Heart right ventricle (tissue), 16 donors: ENCODE data around the gene BLNK. TPM values are rescaled to one million over a fixed set of nuclear protein-coding genes. Genes with fewer than 3 reads are reported as not detected.
A peak's percentile ranks its signal among the peaks of the same experiment; 100 is the strongest.

Source experiments
- ATAC-seq, 8 donors: fragments of 200-7000 bp; cut with Tn5 transposase; one replicate each; pipeline ENCODE4 v1.9.1; 2020; ENCODE audit warnings: mild to moderate bottlenecking in 8 of 8, moderate library complexity in 8 of 8, moderate number of reproducible peaks in 1 of 8
- DNase-seq, 2 donors: peaks; one replicate each; pipeline ENCODE4 v3.0.0-alpha.2; 2020
- H3K27ac ChIP-seq, 10 donors: fragments of 200-600 bp; sonication (generic) in 2 of 10; one replicate each; pipeline versions ENCODE4 v1.5.0 to v1.8.0; 2020 to 2022; ENCODE audit warnings: mild to moderate bottlenecking in 3 of 10
- H3K27me3 ChIP-seq, 7 donors: fragments of 200-600 bp; one replicate each; pipeline ENCODE4 v1.8.0; 2021 to 2022; ENCODE audit warnings: mild to moderate bottlenecking in 2 of 7
- H3K36me3 ChIP-seq, 9 donors: fragments of 200-600 bp; sonication (generic) in 1 of 9; one replicate each; pipeline versions ENCODE4 v1.5.0 to v1.8.0; 2020 to 2022; ENCODE audit warnings: mild to moderate bottlenecking in 2 of 9
- H3K4me1 ChIP-seq, 9 donors: fragments of 200-600 bp; sonication (generic) in 1 of 9; one replicate each; pipeline versions ENCODE4 v1.5.0 to v1.8.0; 2020 to 2022; ENCODE audit warnings: mild to moderate bottlenecking in 4 of 9
- H3K4me3 ChIP-seq, 10 donors: fragments of 200-600 bp; sonication (generic) in 2 of 10; one replicate each; pipeline versions ENCODE4 v1.5.0 to v1.8.0; 2020 to 2022; ENCODE audit warnings: mild to moderate bottlenecking in 7 of 10, moderate library complexity in 2 of 10
- H3K9me3 ChIP-seq, 11 donors: fragments of 200-600 bp in 10 of 11; sonication (generic) in 2 of 11; one replicate each; pipeline versions ENCODE4 v1.5.0 to v1.8.0; 2013 to 2022; ENCODE audit warnings: mild to moderate bottlenecking in 2 of 11, control low read depth in 1 of 11, moderate library complexity in 1 of 11
- WGBS, 2 donors: extraction: QIAGEN DNeasy Blood & Tissue Kit; methylation state at CpG; one replicate each; pipeline ENCODE4 v1.1.7; 2013; ENCODE audit warnings: inconsistent platforms in 1 of 2; 5-methylcytosine and 5-hydroxymethylcytosine counted together
- intact Hi-C, 10 donors: fragments of 100-400 bp; cut with DNase I; formaldehyde crosslinking; loops; one replicate each; pipeline versions ENCODE4 v1.11.1 to v1.14.2; 2022
- long read RNA-seq, 3 donors: library from polyadenylated mRNA; unstranded; transcript quantifications; one replicate each; pipeline ENCODE4 v2.0.0, GENCODE V29; 2020 to 2021
- polyA plus RNA-seq, 2 donors: library from polyadenylated mRNA; stranded (reverse); fragments of 200-250 nt; gene quantifications; one replicate each; pipeline ENCODE4 v1.2.3, GENCODE V29; 2013
- total RNA-seq, 10 donors: library from RNA; stranded (reverse); fragmentation: NEBNext Ultra II Directional in 3 of 10; extraction: Animal tissue kit (Norgen Biotek cat#: 25700) in 3 of 10; gene quantifications; one replicate each; pipeline versions ENCODE4 v1.2.1 to v1.2.4, GENCODE V29; 2021 to 2023
- TF ChIP-seq, protein P1 (sequence below), 9 donors: fragments of 200-600 bp; sonication (generic) in 2 of 9; IDR thresholded peaks; one replicate each; pipeline versions ENCODE4 v1.5.0 to v1.8.0; 2021 to 2022; ENCODE audit warnings: antibody characterized with exemption in 9 of 9, mild to moderate bottlenecking in 5 of 9, moderate library complexity in 1 of 9
- donor health status: Arrhythmogenic right ventricular cardiomyopathy.
- donor health status: ischemic (EF 13 %, LVEDD 7.1; RV severe dilation, severe dysfunction).
- donor health status: healthy with polysubstance abuse.
- donor health status: DM: no; HTN: yes; CAD: no.
- donor health status: DM: no; HTN: no; CAD: no.
- donor health status: ischemic (EF 25% LVEDD 6.9; RV normal size, moderate dysfunction).
- donor health status: ischemic (EF 25% LVEDD 5.7; RV mildly dilated, moderate dysfunction).
- donor health status: healthy.
- donor health status: DM: yes; HTN: yes; CAD: no.
- donor health status: Ischemic cardiomyopathy.
- donor health status: ischemic (EF 35%, LVEDD 5.7; RV mildly dilated, moderate dysfunction).
- donor health status: nonischemic (EF 11% LVEDD 7.7; RV severe dilation, severe dysfunction).
- donor health status: DM: yes; HTN: yes; CAD: no.
- donor health status: PGD.
- donor health status: ischemic (EF 29% LVEDD 5.4; RV normal size, mild dysfunction).
- donor health status: nonischemic (EF 23%, LVEDD 6.1; RV moderate dilation, normal function).

Gene BLNK
- total RNA-seq: 1 to 10 TPM in 3 of 10 donors, under 1 TPM in 7; 0.37 to 4.4 (median 0.65) TPM
- polyA plus RNA-seq: under 1 TPM; 0.25 to 0.95 TPM
- long read RNA-seq, donor 1: 0 reads
- long read RNA-seq, donor 2, partial matches to known transcripts: 0 of 1 reads
- long read RNA-seq, donor 2, other reads (novel, unspliced or antisense): 0 of 1 reads
- long read RNA-seq, donor 3: 0 reads

DNA sequence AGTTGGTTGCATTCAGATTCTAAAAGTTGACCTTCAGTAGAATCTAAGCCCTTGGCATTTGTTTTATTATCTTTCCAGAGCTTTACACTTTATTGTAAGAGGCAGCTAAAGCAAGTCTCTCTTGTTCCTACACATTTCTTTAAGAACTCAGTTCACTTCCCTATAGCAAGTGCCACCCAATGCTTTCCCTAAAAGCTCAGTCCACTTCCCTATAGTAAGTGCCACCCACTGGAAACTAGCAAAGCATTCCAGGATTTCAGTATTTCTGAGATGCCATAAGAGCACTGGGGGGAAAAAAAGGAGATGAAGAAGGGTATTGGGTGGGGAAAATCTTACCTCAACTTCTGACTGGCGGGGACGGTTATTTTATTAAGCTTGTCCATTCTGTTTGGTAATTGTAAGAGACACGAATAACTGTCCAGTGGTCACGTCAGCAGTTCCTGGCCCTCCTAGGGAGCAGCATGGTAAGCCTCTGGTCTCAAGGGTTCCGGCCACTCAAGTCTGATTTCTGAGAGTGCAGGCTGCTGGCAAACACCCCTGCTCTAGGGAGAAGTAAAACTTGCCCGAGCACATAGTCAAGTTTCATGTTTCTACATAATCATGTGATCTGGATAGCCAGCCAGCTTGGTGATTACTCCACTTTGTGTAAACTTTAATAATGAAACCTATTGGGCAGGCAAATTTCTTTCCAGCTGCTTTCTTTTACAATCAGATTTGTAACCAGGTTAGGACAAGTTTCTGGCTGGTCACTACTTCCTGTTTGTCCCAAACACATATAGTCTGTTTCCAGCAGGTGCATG, at the start of gene BLNK:
Gene BLNK (minus strand): TSS at position 554 of the 800 bp plus-strand sequence. CDS start 171 bp downstream, at position 383.
- TF ChIP-seq, protein P1, sequence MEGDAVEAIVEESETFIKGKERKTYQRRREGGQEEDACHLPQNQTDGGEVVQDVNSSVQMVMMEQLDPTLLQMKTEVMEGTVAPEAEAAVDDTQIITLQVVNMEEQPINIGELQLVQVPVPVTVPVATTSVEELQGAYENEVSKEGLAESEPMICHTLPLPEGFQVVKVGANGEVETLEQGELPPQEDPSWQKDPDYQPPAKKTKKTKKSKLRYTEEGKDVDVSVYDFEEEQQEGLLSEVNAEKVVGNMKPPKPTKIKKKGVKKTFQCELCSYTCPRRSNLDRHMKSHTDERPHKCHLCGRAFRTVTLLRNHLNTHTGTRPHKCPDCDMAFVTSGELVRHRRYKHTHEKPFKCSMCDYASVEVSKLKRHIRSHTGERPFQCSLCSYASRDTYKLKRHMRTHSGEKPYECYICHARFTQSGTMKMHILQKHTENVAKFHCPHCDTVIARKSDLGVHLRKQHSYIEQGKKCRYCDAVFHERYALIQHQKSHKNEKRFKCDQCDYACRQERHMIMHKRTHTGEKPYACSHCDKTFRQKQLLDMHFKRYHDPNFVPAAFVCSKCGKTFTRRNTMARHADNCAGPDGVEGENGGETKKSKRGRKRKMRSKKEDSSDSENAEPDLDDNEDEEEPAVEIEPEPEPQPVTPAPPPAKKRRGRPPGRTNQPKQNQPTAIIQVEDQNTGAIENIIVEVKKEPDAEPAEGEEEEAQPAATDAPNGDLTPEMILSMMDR (IDR thresholded peaks at IDR 0.05): no peak
- no peaks in the 10 kb centered on the region for H3K36me3 ChIP-seq
- intact Hi-C loops: no loop called here
- peak; percentile 25 to 26 for DNase-seq
- H3K9me3 ChIP-seq: no peaks in the 10 kb centered on the region
- H3K4me1 ChIP-seq: peaks cover 0 to 18% (median 4%) of the 10 kb centered on the region in 9 donors
- peaks cover 0 to 15% (median 5%) of the 10 kb centered on the region in 7 donors for H3K27me3 ChIP-seq
- 50 to 52% methylated on average over 6 of the region's 6 CpGs for WGBS, 2 donors
- H3K4me3 ChIP-seq: peak within 1 kb of the TSS in 4 of 10 donors; percentile 18 to 39 (median 18)
- ATAC-seq: peak; percentile 52 to 86 (median 71)
- H3K27ac ChIP-seq: peak within 1 kb of the TSS in 2 of 10 donors; percentile 17 to 84

DNA sequence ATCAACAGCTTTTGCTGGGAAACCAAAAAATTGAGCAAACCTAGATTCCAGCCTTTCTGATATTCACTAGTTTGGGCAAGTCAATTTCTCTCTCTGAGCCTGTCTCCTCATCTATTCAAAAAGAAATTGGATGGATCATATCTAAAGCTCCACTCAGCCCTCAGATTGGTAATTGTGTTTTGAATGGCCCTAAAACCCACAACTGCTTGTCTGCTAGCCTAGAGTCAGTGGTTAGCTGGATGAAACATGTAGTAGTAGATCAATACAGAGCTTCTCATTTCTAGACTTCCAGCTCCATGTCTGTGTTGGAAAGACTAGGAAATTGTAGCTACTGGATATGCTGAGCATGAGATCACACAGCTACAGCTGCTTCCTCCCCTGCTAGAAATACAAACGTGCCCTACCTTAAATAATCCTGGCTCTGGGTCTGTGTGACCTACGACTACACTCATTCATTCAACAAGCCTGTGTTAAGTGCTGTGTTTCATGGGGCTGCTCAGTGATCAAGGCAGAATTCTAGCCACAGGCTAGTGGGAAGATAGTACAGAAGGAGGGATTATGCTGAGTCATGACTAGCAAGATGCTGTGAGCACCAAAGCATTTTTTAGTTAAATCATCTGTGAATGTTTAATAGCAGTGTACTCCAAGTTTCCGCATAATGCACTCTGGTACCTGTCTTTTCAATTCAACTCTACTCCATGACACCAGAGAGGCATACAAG, 48.5 kb upstream of the BLNK start:
- Histone ChIP-seq H3K36me3 (no peaks in the 10 kb centered on the region), H3K27ac (no peak overlapping the region), H3K4me1 (no peaks in the 10 kb centered on the region), H3K9me3 (no peaks in the 10 kb centered on the region), H3K4me3 (no peak overlapping the region), H3K27me3 (peaks cover 0 to 20% (median 0%) of the 10 kb centered on the region in 7 donors)
- ATAC-seq (no peak), DNase-seq (no peak)
- intact Hi-C loops: no loop called here
- 38 to 41% methylated on average over 3 of the region's 3 CpGs for WGBS, 2 donors
- TF ChIP-seq, protein P1 (IDR thresholded peaks at IDR 0.05): no peak

DNA sequence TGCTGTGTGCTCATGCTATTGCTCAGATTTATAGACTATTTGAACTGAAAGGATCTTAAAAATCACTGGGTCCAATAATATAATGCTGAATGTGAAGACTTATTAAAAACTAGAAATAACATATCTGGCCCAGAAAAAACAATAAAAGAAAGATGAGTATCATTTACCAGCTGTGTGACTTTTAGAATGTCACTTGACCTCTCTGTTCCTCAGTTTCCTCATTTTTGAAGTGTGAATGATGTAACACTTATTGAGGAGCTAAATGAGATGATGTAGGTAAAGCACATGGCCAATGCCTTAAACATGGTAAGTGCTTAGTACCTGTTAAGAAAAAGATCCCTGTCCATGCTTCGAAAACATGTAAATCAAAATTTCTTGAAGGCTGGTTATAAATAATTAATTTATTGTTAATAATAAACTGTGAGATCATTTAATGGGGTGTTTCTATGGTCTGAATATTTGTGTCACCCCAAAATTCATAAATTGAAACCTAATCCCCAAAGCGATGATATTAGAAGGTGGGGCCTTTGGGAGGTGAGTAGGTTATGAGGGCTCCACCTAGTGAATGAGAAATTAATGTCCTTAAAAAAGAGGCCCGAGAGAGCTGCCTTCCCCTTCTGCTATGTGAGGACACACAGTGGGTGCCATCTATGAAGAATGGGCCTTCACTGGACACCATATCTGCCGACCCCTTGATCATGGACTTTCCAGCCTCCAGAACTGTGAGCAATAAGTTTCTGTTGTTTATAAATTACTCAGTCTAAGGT, 45.9 kb upstream of the BLNK start:
- ATAC-seq: no peak
- TF ChIP-seq, protein P1 (IDR thresholded peaks at IDR 0.05): no peak
- H3K4me1 ChIP-seq: no peaks in the 10 kb centered on the region
- DNase-seq: no peak
- no peak overlapping the region for H3K27ac ChIP-seq
- WGBS, 2 donors: 81 to 85% methylated on average over 4 of the region's 4 CpGs
- intact Hi-C loops: no loop called here
- no peaks in the 10 kb centered on the region for H3K9me3 ChIP-seq
- no peaks in the 10 kb centered on the region for H3K36me3 ChIP-seq
- no peak overlapping the region for H3K4me3 ChIP-seq
- H3K27me3 ChIP-seq: peaks cover 0 to 14% (median 0%) of the 10 kb centered on the region in 7 donors

DNA sequence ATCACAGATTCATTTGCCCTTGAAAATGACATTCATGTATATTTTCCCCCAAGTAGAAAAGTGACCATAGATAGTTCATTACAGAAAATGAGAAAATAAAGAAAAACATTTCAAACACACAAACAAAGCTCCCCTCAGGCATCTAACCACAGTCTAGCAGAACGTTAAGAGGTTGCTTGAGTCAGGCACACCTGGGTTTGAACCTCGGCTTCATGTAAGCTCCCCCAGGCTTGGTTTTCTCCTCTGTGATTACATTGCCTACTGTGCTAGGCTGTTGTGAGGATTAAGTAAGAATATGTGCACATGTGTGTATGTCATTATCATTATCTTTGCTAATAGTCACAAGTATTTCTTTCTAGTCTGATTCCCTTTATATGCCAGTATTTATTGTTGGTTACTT, 42.0 kb upstream of the BLNK start:
- TF ChIP-seq, protein P1 (IDR thresholded peaks at IDR 0.05): no peak
- Histone ChIP-seq H3K9me3 (no peaks in the 10 kb centered on the region), H3K27me3 (peaks cover 0 to 10% (median 0%) of the 10 kb centered on the region in 7 donors), H3K27ac (no peak overlapping the region), H3K36me3 (no peaks in the 10 kb centered on the region), H3K4me1 (peaks cover 0 to 32% (median 12%) of the 10 kb centered on the region in 9 donors), H3K4me3 (no peak overlapping the region)
- no peak for DNase-seq
- intact Hi-C loops: no loop called here
- WGBS, 2 donors: 72 to 85% methylated on average over 2 of the region's 2 CpGs
- no peak for ATAC-seq
